ENCODE measurements around the gene APEH. TPM values are rescaled to one million over a fixed set of nuclear protein-coding genes. Genes with fewer than 3 reads are reported as not detected.

APEH gene
- total and polyA plus RNA-seq, 10 of the 15 experiments (the other 5 are each of a cell fraction or from before 2014, with no cell fraction given): 74.4 to 214 (median 131) TPM

GRCh38 chr3:49719214-49719884, 45.2 kb downstream of the APEH start, which contains the start of gene AMIGO3 (continued):
- no peak for TF ChIP-seq EGR1 (IDR thresholded peaks at IDR 0.05; ENCODE audit: borderline replicate concordance in 1 of 2, low read depth in 2 of 2, low read length in 2 of 2)
- TF ChIP-seq MLLT1 (IDR thresholded peaks at IDR 0.05): peak; percentile 18; the same call in 1 of the 2 replicates
- TF ChIP-seq CREM (IDR thresholded peaks at IDR 0.05; ENCODE audit: low read depth): no peak; the same call in 1 of the 2 replicates
- TF ChIP-seq NFYA (IDR thresholded peaks at IDR 0.05; ENCODE audit: borderline replicate concordance, low read depth, low read length): no peak
- TF ChIP-seq ZNF384 (IDR thresholded peaks at IDR 0.05; ENCODE audit: borderline replicate concordance, low read depth, low read length): no peak
- peak; percentile 92; the same call in 1 of the 2 replicates for TF ChIP-seq MTA3 (IDR thresholded peaks at IDR 0.05; ENCODE audit: borderline replicate concordance, low read length)
- TF ChIP-seq, protein P1, sequence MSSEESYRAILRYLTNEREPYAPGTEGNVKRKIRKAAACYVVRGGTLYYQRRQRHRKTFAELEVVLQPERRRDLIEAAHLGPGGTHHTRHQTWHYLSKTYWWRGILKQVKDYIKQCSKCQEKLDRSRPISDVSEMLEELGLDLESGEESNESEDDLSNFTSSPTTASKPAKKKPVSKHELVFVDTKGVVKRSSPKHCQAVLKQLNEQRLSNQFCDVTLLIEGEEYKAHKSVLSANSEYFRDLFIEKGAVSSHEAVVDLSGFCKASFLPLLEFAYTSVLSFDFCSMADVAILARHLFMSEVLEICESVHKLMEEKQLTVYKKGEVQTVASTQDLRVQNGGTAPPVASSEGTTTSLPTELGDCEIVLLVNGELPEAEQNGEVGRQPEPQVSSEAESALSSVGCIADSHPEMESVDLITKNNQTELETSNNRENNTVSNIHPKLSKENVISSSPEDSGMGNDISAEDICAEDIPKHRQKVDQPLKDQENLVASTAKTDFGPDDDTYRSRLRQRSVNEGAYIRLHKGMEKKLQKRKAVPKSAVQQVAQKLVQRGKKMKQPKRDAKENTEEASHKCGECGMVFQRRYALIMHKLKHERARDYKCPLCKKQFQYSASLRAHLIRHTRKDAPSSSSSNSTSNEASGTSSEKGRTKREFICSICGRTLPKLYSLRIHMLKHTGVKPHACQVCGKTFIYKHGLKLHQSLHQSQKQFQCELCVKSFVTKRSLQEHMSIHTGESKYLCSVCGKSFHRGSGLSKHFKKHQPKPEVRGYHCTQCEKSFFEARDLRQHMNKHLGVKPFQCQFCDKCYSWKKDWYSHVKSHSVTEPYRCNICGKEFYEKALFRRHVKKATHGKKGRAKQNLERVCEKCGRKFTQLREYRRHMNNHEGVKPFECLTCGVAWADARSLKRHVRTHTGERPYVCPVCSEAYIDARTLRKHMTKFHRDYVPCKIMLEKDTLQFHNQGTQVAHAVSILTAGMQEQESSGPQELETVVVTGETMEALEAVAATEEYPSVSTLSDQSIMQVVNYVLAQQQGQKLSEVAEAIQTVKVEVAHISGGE (CRISPR knock-in tag; IDR thresholded peaks at IDR 0.05): no peak
- TF ChIP-seq MXI1 (IDR thresholded peaks at IDR 0.05; ENCODE audit: low read depth, low read length): peak; percentile 39; the same call in 1 of the 2 replicates
- no peak for TF ChIP-seq CHD4 (IDR thresholded peaks at IDR 0.05)
- TF ChIP-seq POU2F2 (IDR thresholded peaks at IDR 0.05; ENCODE audit: borderline replicate concordance, low read depth, low read length): 0 out of 3 replicates have a peak, but pooled peaks have one; percentile 39
- TF ChIP-seq CHD2 (IDR thresholded peaks at IDR 0.05; ENCODE audit: borderline replicate concordance, low read depth, low read length): no peak
- TF ChIP-seq, protein P2, sequence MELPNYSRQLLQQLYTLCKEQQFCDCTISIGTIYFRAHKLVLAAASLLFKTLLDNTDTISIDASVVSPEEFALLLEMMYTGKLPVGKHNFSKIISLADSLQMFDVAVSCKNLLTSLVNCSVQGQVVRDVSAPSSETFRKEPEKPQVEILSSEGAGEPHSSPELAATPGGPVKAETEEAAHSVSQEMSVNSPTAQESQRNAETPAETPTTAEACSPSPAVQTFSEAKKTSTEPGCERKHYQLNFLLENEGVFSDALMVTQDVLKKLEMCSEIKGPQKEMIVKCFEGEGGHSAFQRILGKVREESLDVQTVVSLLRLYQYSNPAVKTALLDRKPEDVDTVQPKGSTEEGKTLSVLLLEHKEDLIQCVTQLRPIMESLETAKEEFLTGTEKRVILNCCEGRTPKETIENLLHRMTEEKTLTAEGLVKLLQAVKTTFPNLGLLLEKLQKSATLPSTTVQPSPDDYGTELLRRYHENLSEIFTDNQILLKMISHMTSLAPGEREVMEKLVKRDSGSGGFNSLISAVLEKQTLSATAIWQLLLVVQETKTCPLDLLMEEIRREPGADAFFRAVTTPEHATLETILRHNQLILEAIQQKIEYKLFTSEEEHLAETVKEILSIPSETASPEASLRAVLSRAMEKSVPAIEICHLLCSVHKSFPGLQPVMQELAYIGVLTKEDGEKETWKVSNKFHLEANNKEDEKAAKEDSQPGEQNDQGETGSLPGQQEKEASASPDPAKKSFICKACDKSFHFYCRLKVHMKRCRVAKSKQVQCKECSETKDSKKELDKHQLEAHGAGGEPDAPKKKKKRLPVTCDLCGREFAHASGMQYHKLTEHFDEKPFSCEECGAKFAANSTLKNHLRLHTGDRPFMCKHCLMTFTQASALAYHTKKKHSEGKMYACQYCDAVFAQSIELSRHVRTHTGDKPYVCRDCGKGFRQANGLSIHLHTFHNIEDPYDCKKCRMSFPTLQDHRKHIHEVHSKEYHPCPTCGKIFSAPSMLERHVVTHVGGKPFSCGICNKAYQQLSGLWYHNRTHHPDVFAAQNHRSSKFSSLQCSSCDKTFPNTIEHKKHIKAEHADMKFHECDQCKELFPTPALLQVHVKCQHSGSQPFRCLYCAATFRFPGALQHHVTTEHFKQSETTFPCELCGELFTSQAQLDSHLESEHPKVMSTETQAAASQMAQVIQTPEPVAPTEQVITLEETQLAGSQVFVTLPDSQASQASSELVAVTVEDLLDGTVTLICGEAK (IDR thresholded peaks at IDR 0.05; ENCODE audit: borderline replicate concordance): no peak
- TF ChIP-seq, protein P3, sequence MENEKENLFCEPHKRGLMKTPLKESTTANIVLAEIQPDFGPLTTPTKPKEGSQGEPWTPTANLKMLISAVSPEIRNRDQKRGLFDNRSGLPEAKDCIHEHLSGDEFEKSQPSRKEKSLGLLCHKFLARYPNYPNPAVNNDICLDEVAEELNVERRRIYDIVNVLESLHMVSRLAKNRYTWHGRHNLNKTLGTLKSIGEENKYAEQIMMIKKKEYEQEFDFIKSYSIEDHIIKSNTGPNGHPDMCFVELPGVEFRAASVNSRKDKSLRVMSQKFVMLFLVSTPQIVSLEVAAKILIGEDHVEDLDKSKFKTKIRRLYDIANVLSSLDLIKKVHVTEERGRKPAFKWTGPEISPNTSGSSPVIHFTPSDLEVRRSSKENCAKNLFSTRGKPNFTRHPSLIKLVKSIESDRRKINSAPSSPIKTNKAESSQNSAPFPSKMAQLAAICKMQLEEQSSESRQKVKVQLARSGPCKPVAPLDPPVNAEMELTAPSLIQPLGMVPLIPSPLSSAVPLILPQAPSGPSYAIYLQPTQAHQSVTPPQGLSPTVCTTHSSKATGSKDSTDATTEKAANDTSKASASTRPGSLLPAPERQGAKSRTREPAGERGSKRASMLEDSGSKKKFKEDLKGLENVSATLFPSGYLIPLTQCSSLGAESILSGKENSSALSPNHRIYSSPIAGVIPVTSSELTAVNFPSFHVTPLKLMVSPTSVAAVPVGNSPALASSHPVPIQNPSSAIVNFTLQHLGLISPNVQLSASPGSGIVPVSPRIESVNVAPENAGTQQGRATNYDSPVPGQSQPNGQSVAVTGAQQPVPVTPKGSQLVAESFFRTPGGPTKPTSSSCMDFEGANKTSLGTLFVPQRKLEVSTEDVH (IDR thresholded peaks at IDR 0.05; ENCODE audit: low read depth, partially characterized antibody): no peak
- TF ChIP-seq SPI1 (IDR thresholded peaks at IDR 0.05; ENCODE audit: borderline replicate concordance, insufficient read depth, low read depth, low read length): no peak
- no peak for TF ChIP-seq TBL1XR1 (IDR thresholded peaks at IDR 0.05; ENCODE audit: low read depth, low read length)
- TF ChIP-seq BHLHE40 (IDR thresholded peaks at IDR 0.05; ENCODE audit: borderline replicate concordance in 1 of 2, low read depth in 2 of 2, low read length in 1 of 2): 0 out of 4 replicates have a peak, but pooled peaks have one; percentile 7 to 17

Measured in GM12878 (cell line).